MM.1S (cell line): Measurements from ENCODE around the gene IL1RAPL1.

ENCODE experiments used
- CTCF ChIP-seq: fragments of 300-600 bp; sonication (generic); IDR thresholded peaks from 2 replicates; pipeline ENCODE4 v1.5.1; 2016; ENCODE audit warnings: antibody characterized with exemption, low read length, mixed read lengths
- EZH2 ChIP-seq: fragments of 300-600 bp; sonication (generic); optimal IDR thresholded peaks from 2 replicates; pipeline ENCODE3; 2017; ENCODE audit warnings: low read depth, mild to moderate bottlenecking, antibody characterized with exemption, low read length, mixed read lengths
- EZH2phosphoT487 ChIP-seq: fragments of 300-600 bp; sonication (generic); IDR thresholded peaks from 2 replicates; pipeline ENCODE4 v1.6.1; 2018; ENCODE audit warnings: antibody characterized with exemption, low read length

- TF ChIP-seq CTCF (no peak), EZH2 (no peak), EZH2phosphoT487 (no peak)
Observed at GRCh38 chrX:29890004-29890403, 1302.8 kb downstream of the IL1RAPL1 start.
